Stimulated activated naive CD8-positive, alpha-beta T cell treated with anti-CD3 and anti-CD28 coated beads, Interleukin-15, amount 100 ng/mL, for 72 hours (primary cell): Measurements from ENCODE around the gene KRT80.

Source experiments
- ATAC-seq: fragments of 150-1000 bp; cut with Tn5 transposase; 2 replicates; pipeline ENCODE4 v1.10.0; 2021; ENCODE audit warnings: mild to moderate bottlenecking, moderate library complexity
- DNase-seq, 2 donors: peaks; one replicate each; pipeline ENCODE4 v3.0.0; 2021 to 2022
- H3K27ac Mint-ChIP-seq, 2 donors: one replicate each; pipeline ENCODE4 v1.8.0; 2022; ENCODE audit warnings: mild to moderate bottlenecking in 2 of 2, mixed read lengths in 2 of 2, moderate library complexity in 2 of 2
- H3K27me3 Mint-ChIP-seq: one replicate; pipeline ENCODE4 v1.8.0; 2022; ENCODE audit warnings: mixed read lengths
- H3K4me1 Mint-ChIP-seq: one replicate; pipeline ENCODE4 v1.8.0; 2022; ENCODE audit warnings: mild to moderate bottlenecking, mixed read lengths
- H3K4me3 Mint-ChIP-seq, 2 donors: one replicate each; pipeline ENCODE4 v1.8.0; 2022; ENCODE audit warnings: mild to moderate bottlenecking in 2 of 2, mixed read lengths in 2 of 2, moderate library complexity in 1 of 2
- H3K9me3 Mint-ChIP-seq, 2 donors: one replicate each; pipeline ENCODE4 v1.8.0; 2022; ENCODE audit warnings: mixed read lengths in 2 of 2

The KRT80 gene

DNA sequence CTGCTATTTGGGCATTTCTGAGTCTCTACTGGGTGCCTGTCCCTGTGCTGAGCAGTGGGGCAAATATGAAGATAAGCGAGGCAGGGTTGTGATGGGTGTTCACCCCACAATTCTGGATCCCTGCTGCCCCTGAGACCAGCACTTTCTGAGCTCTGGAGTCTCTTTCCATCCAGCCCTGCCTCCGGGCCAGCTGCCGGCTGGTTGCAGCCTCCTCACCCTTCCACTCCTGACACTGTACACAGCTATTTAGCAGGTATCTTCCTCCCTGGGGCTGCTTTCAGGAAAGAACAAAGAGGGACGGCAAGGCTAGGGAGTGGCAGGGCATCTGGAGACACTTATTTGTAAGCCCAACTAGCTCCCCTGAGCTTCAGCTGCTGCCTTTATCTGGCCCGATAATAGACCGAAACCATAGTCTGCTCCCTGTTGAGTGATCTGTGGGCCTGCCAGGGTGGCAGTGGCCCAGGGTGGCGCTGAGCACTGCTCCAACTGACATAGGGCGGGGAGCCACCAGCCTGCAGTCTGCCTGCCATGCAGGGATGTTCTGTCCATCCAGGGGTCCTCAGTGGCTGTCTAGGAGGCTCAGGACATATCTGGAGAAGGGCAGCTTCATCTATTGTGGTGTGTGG is 7.6 kb upstream of the KRT80 start:
- Mint-ChIP-seq H3K27me3 (peaks cover 47% of the 10 kb centered on the region), H3K9me3 (no peaks in the 10 kb centered on the region), H3K27ac (peak overlapping the region in 1 of 2 donors; percentile 38), H3K4me3 (no peak overlapping the region), H3K4me1 (peaks cover 15% of the 10 kb centered on the region)
- DNase-seq (no peak), ATAC-seq (no peak)

DNA sequence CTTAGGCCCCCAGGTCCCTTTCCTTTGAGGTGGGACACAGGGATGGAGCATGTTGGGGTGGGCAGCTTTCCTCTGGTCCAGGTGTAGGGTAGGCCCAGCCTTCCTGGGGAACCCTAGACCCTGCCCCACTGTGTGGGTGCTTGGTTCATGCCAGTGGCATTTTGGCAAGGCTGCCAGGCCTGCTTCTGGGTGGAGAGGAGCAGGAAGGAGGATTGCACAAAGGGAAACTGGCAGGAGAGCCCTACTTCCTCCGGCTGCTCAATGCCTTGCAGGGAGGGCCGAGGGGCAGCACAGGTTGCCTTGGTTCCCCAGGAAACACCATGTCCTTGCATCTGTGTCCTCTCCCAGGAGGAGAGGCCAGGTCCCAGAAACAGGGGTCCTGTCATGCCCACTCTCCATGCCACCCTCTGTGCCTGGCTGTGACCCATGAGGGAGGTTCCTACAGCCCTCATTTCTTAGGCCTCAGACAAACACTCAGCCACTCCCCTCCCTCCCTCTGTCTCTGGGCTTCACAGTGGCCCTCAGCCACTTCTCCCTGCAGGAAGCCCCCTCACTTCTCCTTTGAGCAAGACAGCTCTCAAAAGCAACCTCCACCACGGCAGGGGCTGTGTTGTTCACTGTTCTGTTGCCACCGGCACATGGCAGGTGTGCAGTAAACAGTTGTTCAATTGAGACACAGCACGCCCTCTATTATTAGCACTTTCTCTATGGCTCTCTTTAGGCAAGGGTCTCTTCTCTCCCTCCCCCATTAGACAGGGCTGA is 6.8 kb upstream of the KRT80 start:
- peaks cover 15% of the 10 kb centered on the region for H3K4me1 Mint-ChIP-seq
- peaks cover 53% of the 10 kb centered on the region for H3K27me3 Mint-ChIP-seq
- H3K27ac Mint-ChIP-seq = peak overlapping the region in 1 of 2 donors; percentile 38
- ATAC-seq = no peak
- H3K9me3 Mint-ChIP-seq = no peaks in the 10 kb centered on the region
- no peak overlapping the region for H3K4me3 Mint-ChIP-seq
- no peak for DNase-seq

DNA sequence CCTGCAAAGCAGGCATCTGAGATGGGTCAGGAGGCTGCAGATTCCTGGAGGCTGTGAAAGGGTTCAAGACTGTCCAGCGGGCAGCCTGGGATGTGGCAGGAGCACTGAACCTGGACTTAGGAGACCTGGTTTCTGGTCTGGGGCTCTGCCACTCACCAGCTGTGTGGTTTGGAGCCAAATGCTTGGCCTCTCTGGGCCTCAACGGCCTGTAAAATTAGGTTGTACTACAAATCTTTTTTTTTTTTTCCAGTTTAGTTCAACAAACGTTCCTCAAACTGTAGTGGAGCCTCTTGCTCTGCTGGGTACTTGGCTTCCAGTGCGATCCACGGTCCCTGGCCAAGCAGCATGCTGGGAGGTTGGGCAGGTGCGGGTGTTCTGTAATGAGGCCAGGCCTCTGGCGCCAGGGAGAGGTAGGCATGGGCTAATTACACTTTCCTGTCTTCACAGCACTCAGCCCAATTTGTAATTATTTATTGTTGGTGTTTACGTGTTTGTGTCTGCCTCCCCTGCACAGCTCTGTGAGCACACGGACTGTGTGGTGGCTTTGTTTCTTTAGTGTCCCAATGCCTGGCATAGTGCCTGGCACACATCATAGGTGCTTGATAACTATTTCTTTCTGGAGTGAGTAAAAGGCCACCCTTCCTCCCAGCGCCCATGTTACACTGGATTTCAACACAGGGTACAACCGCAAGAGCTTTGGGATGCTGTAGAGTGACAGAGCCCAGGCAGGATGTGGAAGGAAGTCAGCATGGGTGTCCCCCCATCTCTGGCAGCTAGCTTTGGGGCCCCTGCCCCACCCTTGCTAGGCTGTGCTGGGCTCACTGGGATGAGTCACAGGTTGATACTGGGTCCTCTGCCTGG is 5.8 kb upstream of the KRT80 start:
- Mint-ChIP-seq H3K27me3 (peaks cover 42% of the 10 kb centered on the region), H3K4me1 (peaks cover 7% of the 10 kb centered on the region), H3K9me3 (no peaks in the 10 kb centered on the region), H3K27ac (peak overlapping the region in 1 of 2 donors; percentile 32), H3K4me3 (no peak overlapping the region)
- ATAC-seq = no peak
- no peak for DNase-seq

DNA sequence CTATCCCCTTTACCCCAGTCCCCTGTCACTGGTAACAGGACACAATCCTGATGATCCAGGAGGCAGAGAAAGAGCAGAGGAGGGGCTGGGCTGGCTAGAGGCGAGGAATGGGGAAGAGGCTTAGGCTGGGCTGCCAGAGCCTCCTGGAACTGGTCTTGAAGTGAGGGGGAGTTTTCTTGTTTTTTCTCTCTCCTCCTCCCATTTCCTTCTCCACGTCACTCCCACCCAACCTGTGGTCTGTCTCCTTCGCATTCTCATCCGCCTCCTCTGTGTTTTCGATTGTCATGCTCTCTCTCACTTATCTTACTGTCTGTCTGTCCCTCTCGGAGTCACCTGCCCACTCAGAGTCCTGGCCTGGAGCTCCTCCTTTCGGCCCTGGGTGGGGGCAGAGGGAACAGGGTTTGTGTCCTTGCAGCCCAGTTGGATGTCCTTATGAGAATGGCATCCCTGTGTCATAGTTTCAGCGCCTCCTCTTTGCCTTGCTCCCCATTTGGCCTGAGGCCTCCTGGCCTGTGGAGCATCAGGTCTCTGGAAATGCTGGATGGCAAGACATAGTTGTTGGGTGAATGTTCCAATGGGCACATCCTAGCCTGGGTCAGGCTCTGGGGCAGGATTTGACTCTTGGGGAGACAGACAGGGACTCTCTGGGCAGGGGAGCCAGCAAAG is 3.4 kb upstream of the KRT80 start:
- Mint-ChIP-seq H3K4me3 (no peak overlapping the region), H3K27ac (peak overlapping the region in 1 of 2 donors; percentile 80), H3K27me3 (peaks cover 28% of the 10 kb centered on the region), H3K4me1 (no peaks in the 10 kb centered on the region), H3K9me3 (no peaks in the 10 kb centered on the region)
- ATAC-seq (no peak), DNase-seq (no peak)

DNA sequence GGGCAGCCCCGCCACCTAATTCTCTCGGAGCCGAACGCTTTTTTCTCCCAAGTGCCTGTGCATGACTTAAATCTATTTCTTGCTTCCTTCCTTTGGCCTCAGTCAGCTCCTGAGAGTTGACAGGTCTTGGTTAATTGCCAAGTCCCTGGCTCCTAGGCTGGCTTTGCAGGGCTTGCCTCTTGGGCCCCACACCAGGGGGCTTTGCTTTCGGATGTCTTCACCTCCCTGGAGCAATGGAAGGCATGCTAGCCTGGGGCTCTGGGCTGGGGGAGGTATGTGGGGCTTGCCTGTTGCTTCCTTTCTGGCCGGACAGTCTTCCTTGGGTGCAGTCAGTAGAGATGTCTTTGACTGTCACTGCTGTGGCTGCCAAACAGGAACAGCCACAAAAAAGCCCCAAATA is 2.2 kb upstream of the KRT80 start:
- Mint-ChIP-seq H3K9me3 (no peaks in the 10 kb centered on the region), H3K27me3 (peaks cover 28% of the 10 kb centered on the region), H3K27ac (no peak overlapping the region), H3K4me1 (no peaks in the 10 kb centered on the region), H3K4me3 (no peak overlapping the region)
- ATAC-seq (no peak), DNase-seq (no peak)

DNA sequence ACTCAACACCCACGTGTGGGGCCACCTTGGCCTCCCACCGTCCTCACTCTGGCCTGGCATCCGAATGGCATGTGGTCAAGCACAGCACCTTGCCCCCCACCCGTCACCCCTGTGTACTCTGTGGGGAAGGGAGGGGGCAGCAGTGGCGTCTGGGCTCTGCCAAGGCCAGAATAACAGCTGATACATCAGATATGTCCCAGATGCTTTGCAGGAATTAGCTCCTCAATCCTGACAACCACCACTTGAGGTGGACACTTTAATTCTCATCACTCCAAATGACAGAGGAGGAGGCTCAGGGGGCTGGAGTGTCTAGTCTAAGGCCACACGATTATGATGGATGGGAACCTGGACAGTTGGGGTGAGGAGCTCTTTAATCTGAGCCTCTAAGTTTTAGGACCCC is 1.7 kb upstream of the KRT80 start:
- Mint-ChIP-seq H3K27ac (no peak overlapping the region), H3K4me1 (no peaks in the 10 kb centered on the region), H3K9me3 (no peaks in the 10 kb centered on the region), H3K27me3 (peaks cover 28% of the 10 kb centered on the region), H3K4me3 (no peak overlapping the region)
- ATAC-seq (no peak), DNase-seq (no peak)

DNA sequence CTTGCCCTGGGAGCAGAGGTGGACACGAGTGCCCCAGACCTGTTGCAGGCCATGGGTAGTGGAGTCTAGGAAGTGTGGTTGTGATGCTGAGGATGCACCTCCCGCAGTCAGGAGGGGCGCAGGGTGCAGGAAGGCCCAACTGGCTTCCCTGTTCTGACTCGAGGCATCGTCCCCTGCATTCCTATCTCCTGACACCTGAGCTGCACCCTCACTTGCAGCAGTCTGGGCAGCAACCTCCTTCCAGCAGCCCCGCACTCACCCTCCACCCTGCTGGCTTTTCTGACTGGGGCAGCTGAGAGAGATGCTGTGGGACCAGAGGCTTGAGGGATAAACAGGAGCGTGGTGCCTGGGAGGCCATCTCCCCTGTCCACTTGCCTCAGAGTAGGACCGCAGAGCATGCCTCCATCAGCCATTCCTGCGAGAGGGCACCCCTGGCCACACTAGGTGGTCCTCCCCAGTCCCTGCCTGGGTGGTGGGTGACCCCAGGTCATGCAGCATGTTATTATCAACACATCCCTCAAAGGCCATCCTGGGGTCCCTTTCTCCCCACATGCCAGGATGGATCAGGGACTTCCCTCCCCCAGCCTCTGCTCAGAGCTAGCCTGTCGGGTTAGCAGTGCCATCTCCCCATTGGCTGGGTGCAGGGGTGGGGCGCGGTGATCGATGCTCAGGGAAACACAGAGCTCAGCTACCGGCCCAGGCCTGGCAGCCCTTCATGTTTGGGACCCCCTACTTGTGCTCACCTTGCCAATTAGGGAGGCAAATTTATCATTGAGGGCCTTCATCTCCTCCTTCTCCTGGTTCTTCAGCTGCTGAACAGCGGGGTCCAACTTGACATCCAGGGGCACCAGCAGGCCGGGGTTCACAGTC is 719 bp downstream of the KRT80 start:
- Mint-ChIP-seq H3K9me3 (no peaks in the 10 kb centered on the region), H3K27ac (peak overlapping the region; percentile 22 to 56), H3K4me3 (no peak overlapping the region), H3K4me1 (no peaks in the 10 kb centered on the region), H3K27me3 (peaks cover 28% of the 10 kb centered on the region)
- DNase-seq (no peak), ATAC-seq (no peak)

DNA sequence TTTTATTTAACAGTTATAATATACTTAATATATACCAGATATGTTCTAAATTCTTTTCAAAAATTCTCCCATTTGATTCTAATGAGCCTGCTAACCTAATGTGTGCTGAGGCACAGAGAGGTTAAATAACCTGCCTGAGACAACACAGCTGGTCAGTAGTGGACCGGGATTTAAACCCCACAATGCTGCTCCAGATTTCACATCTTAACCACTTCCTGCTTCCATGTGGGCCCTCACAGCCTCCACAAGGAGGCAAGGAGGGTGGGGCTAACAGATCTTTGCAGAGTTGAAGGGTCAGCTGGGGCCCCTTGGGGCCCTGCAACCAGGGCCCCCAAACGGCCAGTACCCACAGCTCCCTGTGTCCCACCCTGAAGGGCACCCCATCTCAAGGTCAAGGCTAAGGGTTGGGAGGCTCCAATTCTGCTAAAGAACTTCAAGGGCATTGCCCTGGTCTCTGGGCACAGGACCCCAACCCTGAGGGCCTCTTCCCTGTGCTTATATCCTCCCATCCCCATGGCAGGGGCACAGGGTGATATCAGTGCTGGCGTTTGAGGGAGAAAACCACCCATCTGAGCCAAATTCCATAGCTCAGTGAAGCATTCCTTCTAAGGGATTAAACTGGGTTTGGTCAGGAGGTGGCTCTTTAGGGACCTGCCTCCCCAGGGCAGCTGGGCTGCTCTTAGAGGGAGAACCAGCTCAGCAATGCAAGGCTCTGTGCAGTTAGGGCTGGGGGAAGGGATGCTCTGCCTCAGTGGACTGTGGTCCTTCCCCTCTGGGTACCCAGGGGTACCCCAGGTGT is 2.2 kb downstream of the KRT80 start:
- Mint-ChIP-seq H3K27me3 (peaks cover 17% of the 10 kb centered on the region), H3K27ac (no peak overlapping the region), H3K4me1 (peaks cover 4% of the 10 kb centered on the region), H3K9me3 (no peaks in the 10 kb centered on the region), H3K4me3 (no peak overlapping the region)
- ATAC-seq (no peak), DNase-seq (no peak)

DNA sequence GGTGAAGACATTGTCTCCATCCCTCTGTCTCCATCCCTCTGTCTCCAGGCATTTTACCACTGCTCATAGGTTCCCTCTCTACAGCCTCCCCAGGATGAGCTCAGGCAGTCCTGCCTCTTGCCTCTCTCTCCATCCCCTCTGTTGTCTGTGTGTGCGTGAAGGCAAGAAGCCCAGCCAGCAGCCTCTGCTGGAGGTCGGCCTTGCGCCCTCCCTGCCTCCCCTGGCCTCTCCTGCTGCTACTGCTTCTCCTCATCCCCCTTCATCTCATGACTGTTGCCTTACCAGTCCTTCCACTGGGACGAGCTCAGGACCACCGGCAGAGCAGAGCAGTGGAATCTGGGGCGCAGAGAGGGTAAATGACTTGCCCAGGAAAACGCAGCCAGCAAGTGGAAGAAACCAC is 3.2 kb downstream of the KRT80 start:
- Mint-ChIP-seq H3K27ac (peak overlapping the region in 1 of 2 donors; percentile 34), H3K27me3 (peaks cover 10% of the 10 kb centered on the region), H3K9me3 (no peaks in the 10 kb centered on the region), H3K4me1 (peaks cover 6% of the 10 kb centered on the region), H3K4me3 (no peak overlapping the region)
- DNase-seq = no peak
- ATAC-seq = no peak

DNA sequence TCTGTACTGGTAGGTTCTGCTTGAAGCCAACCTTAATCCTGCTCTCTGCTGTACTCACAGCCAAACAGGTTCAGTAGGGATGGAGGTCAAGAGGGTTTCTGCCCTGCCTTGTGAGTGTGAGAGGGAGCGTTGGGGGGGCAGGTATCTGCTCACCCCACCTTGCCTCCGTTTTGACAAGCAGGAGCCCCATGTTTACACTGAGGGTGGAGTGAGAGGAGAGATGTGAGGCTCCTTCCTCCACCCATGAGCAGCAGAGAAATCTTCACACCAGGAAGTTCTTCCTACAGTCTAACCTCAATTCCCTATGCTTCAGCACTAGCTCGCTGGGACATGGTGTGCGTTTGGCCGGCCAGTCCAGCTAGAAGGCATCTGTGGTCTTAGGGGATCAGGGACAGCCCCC is 4.2 kb downstream of the KRT80 start:
- Mint-ChIP-seq H3K4me1 (peaks cover 6% of the 10 kb centered on the region), H3K9me3 (no peaks in the 10 kb centered on the region)
- no peak for ATAC-seq

DNA sequence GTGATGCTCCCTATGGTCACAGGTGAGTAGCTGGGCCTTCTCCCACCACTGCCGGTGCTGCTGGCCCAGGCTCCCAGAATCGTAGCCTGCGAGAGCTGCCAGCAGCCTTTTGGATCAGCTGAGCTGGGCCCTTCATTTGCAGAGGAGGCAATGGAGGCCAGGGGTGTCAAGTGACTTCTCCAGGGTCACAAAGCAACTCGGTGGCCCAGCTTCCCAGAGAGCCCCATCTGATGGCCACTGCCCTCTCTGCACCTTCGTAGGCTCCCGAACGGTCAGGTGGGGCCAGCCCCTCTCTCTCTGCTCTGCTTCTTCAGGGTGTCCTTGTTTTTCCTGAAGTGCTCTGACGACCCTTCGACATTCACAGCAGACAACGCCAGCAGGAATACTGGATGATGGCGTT is 4.6 kb downstream of the KRT80 start:
- H3K4me3 Mint-ChIP-seq = no peak overlapping the region
- no peaks in the 10 kb centered on the region for H3K9me3 Mint-ChIP-seq
- ATAC-seq (no peak), DNase-seq (no peak)
- H3K4me1 Mint-ChIP-seq = peaks cover 6% of the 10 kb centered on the region
- no peak overlapping the region for H3K27ac Mint-ChIP-seq
- peaks cover 10% of the 10 kb centered on the region for H3K27me3 Mint-ChIP-seq

More for the DNA sequence above, 4.2 kb downstream of the KRT80 start:
- Mint-ChIP-seq H3K27me3 (peaks cover 10% of the 10 kb centered on the region), H3K4me3 (no peak overlapping the region), H3K27ac (no peak overlapping the region)
- no peak for DNase-seq

DNA sequence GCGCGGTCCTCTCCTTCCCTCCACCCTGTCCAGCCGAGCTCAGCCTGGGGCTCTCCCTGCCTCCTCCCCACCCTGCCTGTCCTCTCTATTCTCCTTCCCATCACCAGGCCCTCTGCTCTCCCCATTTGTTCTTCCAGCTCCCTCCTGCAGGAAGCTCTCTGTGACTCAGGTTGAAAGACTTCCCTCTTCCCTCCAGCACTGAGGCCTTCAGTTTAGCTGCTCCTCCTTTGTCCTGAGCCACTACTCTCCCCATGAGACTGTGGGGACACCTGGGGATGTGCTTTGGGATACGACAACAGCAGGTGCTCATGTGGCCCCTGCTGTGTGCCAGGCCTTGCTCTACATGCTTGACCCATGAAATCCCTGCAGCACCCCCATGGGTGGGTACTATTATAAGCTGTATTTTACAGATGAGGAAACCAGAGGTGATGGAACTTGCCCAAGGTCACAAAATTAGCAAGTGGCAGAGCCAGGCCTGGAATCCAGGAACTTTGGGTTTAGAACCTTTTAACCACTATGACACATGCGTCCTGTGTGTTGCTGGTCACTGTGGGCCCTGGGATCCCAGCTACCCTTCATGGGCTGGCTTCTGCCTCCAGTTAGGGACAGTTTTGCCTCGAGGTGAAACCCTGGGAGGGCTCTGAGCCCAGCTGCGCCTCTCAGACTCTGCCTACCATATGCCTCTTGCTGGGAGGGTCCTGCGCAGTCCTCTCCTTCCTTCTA is 5.5 kb downstream of the KRT80 start:
- ATAC-seq = no peak
- DNase-seq = no peak
- Mint-ChIP-seq H3K4me3 (no peak overlapping the region), H3K4me1 (peaks cover 6% of the 10 kb centered on the region), H3K9me3 (no peaks in the 10 kb centered on the region), H3K27ac (peak overlapping the region in 1 of 2 donors; percentile 22), H3K27me3 (peaks cover 8% of the 10 kb centered on the region)

DNA sequence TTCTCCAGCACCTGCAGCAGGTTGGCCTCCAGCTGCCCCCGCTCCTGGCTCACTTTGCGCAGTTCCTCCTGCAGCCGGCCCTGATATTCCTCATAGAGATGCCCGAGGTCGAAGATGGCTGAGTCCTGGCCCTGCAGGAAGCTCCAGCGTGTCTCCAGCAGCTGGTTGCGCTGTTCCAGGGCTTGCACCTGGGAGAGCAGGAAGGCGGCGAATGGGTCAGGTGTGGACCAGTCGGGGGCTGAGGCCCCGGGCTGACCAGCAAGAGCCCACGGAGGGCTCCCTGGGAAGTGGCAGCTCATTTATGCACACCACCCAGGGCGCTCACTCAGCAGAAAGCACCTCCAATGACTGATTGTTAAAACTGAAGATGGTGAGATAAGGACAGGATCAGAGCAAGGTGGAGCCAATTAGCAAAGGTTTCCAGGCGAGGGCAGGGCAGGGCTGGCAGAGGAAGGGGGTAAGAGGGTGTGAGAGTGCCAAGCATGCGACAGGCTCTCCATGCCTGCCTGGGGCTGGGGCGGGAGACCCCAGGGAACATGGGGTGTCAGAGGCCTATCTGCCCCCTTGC is 6.3 kb downstream of the KRT80 start:
- Mint-ChIP-seq H3K4me1 (peaks cover 6% of the 10 kb centered on the region), H3K27me3 (peaks cover under 1% of the 10 kb centered on the region), H3K27ac (no peak overlapping the region), H3K9me3 (no peaks in the 10 kb centered on the region), H3K4me3 (no peak overlapping the region)
- DNase-seq (no peak), ATAC-seq (peak; percentile 19)
